HG03108 (cell line): ENCODE measurements around the gene PC.
"Not testable (repeated sequence)": the region's sequence is repeated elsewhere in the genome, so short reads cannot be mapped to it uniquely, and the experiment has no call there.

Experiments used
- ATAC-seq: cut with Tn5 transposase; IDR thresholded peaks from one replicate; pipeline ENCODE4 v1.9.1; 2021; ENCODE audit warnings: moderate library complexity; ENCODE audit not compliant: unreplicated experiment

The PC gene

DNA sequence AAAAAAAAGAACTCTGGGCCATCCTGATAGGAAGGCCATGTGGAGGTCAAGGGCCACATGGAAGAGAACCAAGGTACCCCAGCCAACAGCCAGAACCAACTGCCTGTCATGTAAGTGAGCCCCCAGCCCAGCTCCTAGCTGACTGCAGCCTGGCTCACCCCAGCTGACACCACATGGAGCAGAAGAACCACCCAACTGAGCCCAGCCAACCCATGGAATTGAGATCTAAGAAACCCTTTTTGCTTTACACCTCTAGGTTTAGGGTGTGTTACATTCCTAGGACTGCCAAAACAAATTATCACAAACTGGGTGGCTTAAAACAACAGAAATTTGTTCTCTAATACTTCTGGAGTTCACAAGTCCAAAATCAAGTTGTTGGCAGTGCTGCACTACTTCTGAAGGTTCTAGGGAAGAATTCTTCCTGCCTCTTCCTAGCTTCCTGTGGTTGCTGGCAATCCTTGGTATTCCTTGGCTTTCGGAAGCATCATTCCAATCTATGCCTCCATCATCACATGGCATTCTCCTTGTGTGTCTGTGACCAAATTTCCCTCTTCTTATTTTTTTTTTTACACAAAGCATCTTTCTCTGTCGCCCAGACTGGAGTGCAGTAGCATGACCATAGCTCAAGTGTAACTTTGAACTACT, 21.3 kb upstream of the PC start:
- ATAC-seq, result no peak

DNA sequence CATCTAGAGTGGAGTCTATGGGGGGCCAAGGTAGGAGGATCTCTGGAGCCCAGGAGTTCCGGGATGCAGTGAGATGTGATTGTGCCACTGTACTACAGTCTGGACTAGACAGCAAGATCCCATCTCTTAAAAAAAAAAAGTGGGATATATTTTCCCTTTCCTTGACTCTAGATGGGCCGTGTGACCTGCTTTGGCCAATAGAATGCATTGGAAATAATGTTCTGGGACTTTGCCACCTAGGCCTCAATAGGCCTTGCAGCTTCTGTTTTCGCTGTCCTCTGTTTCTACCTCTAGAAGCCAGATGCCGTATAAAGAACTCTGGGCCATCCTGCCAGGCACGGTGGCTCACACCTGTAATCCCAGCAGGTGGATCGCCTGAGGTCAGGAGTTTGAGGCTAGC, 20.5 kb upstream of the PC start:
- ATAC-seq, result no peak

DNA sequence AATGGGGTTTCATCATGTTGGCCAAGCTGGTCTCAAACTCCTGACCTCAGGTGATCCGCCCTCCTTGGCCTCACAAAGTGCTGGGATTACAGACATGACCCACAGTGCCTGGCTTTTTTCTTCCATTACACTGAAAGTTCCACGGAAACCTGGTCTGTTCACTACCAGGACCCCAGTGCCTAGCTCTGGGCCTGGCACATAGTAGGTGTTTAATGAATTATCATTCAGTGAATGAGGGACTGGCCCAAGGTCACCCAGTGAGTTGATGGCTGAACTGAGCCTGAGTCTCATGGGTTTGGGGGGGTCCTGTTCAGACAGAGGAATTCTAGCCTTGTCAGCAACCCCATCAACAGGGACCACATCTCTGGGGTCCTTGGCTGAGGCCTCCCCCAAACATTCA, 20.0 kb upstream of the PC start:
- no peak for ATAC-seq

DNA sequence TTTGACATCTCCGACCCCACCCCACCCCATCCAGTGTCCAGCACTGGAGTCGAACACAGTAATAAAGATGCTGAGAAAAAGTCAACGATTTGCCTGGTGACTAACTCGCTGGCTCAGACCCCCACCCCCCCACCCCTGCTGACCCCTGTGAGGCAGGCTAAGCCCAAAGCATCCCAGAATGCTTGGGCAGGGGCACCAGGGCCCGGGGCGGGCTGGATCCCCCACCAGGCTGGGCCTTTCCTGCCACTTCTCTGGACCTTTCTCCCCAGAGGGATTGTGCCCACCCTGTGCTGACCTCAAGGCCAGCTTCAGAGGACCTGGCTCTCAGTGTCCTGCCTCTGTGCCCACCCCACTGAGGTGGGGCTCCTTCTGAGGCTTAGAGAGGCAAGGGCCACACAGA, 18.7 kb upstream of the PC start:
- no peak for ATAC-seq

DNA sequence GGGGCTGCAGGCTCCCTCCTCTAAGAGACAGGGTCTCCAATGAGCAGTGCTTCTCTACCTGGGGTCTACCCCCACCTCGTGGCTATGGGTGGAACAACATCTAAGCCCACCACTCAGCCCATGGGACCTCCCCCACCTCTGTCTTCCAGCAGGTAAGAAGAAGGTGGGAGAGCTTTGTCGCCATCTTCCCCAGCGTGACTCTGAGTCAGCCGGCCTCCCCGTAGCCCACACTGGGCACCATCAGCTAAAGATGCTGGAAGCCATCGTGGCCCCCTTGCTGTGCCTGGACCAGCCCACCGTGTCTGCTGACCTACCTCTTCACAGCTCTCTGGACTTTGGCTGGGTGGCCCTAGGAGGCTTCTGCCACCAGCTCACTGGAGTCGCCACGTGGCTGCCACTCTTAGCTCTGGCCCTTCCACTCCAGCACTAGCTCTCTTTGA, 17.9 kb upstream of the PC start:
- no peak for ATAC-seq

DNA sequence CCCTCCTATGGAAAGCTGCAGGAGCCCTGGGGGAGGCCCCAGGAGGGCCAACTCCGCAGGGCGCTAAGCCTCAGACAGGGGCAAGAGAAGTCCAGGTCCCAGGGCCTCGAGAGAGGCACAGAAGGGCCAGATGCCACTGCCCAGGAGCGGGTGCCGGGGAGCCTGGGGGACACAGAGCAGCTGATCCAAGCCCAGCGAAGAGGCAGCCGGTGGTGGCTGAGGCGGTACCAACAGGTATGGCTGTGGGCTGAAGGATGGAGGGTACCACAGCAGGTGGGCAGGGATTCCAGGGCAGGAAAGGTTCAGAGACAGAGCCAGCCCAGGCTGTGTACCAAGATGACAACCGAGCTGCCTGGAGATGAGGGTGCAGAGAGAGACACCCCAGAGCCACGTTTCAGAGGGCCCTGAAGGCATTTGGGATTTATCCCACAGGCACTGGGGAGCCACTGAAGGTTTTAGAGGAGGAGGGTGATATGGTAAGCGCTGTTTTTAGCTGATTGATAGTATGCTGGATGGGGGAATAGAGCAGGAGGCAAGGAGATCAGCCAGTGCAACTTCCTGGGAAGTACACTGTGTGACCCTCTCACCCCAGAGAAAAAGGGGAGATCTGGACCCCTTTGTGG, 17.3 kb upstream of the PC start:
- ATAC-seq, result no peak

DNA sequence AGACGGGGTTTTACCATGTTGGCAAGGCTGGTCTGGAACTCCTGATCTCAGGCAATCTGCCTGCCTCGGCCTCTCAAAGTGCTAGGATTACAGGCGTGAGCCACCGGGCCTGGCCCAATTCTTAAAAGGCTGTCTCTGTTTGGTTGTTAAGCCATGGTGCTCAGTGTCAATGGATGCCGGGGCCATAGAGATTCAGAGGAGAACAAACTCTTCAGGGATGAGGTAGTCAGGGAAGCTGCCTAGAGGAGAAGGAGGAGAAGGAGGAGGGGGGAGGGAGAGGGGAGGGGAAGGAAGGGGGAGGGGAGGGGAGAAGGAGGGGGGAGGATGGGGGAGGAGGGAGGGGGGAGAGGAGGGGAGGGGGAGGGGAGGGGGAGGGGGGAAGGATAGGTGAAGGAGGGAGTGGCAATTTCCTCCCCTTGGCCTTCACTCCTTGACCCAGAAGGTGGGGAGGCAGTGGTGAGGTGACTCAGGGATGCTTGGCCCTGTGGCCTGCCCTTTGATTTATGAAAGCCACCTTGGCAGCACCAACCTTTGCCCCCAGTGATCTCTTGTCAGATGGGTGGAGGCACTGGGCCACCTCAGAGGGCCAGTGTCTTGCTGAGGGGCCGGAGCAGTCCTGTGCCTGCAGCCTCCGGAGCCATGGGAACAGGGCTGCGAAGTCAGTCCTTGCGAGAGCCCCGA, 16.7 kb upstream of the PC start, which contains the start of gene C11orf86:
Gene C11orf86 (plus strand): TSS at position 581 of the 681 bp plus-strand sequence. CDS start 59 bp downstream, at position 640.
- no peak for ATAC-seq

DNA sequence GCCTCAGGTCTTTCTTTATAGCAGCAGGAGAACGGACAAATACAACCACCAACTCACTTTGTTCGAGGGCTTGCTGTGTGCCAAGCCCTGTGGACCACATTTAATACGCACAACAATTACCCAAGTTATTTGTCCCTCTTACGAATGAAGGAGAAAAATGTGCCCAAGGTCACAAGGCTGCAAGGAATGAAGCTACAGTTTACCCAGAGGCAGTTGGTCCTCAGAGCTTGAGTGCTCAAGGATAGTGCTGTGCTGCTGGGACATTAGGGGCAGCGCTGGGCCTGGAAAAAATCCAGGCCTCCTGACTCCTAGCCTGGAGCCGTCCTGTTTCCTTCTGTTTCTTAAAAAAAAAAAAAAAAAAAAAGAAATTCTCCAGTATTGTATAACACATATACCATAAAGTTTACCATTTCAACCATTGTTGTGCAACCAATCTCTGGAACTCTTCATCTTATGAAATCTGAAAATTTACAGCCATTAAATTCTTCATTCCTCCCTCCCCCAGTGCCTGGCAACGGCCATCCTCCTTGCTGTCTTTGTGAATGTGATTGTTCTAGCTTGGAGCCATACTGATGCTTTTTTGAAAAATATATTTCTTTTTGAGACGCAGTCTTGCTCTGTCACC, 15.9 kb upstream of the PC start:
- no peak for ATAC-seq

DNA sequence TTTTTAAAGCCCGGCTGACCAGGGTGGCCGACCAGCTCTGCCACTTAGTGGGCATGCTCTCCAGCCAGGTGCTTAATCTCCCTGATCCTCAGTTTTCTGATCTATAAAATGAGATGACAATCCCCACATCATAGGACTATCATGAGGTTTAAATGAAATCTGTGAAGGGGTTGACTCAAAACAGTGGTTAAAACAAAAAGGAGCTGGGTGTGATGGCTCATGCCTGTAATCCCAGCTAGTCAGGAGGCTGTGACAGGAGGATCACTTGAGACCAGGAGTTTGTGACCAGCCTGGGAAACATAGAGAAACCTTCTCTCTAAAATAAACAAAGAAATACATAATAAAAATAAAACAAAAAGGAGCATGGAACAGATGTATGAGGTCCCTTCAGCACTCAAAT, 13.3 kb upstream of the PC start:
- no peak for ATAC-seq

DNA sequence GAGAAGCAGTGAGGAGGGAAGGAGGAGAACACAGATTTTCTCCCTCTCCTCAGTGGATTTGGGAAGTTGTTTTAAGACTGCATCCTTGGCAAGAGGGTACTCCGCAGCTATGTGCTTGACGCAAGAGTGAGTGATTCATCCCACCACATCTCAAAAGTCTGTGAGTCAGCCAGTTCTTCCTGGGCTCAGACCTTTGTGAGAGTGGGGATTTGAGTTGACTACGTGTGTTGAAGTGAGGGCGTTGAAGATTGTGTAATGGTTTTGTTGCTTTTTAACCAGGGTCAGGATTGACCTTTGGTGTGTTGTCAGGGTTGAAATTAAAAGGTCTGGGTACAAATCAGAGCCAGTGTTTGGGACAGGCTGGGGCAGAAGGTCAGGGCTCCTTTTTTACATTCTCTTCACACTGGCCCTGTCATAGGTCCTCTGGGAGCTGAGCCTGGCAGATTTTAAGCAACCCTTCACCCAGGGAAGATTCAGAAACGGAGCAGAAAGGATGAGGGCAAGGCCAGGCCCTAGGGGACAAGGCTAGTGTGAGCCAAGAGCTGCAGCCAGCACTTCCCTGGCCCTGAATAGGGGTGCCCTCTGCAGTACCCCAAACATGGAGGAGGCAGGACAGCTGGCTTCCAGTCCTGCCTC, 12.7 kb upstream of the PC start:
- no peak for ATAC-seq

DNA sequence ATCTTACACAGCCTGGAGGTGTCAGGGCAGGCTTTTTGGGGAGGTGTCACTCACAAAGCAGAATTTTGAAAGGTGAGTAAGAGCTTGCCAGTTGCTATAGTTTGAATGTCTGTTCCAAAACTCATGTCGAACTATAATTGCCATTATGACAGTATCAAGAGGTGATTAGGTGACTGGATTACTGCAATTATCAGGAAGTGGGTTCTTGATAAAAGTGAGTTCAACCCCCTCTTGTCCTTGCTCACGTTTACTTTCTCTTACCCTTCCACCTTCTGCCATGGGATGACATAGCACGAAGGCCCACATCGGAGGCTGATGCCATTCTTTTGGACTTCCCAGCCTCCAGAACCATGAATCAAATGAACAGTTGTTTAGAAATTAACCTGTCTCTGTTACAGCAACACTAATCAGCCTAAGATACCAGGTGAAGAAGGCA, 12.2 kb upstream of the PC start:
- no peak for ATAC-seq

DNA sequence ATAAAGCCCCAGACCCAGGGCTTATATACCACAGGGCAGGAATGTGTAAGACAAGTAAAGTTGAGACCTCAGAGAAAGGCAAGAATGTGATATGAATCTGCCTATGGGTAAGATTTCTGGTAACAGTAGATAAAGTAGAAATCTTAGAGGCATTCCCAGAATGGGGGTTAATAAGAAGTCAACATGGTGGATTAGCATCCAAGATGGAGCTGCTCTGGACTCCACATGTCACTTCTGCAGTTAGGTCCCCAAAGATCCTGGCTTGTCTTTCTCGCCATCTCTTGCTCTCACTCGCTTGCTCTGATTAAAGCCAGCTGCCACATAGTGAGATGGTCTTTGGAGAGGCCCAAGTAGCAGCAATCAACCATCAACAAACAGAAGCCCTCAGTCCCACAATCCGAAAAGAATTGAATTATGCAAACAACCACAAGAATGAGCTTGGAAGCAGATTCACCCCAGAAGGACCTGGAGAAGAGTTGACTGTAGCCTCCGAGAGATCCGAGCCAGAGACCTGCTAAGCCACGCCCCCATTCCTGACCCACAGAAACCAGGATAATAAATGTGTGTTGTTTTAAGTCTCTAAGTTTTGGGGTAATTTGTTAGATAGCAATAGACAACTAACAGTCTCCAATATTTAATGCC, 11.5 kb upstream of the PC start:
- no peak for ATAC-seq

DNA sequence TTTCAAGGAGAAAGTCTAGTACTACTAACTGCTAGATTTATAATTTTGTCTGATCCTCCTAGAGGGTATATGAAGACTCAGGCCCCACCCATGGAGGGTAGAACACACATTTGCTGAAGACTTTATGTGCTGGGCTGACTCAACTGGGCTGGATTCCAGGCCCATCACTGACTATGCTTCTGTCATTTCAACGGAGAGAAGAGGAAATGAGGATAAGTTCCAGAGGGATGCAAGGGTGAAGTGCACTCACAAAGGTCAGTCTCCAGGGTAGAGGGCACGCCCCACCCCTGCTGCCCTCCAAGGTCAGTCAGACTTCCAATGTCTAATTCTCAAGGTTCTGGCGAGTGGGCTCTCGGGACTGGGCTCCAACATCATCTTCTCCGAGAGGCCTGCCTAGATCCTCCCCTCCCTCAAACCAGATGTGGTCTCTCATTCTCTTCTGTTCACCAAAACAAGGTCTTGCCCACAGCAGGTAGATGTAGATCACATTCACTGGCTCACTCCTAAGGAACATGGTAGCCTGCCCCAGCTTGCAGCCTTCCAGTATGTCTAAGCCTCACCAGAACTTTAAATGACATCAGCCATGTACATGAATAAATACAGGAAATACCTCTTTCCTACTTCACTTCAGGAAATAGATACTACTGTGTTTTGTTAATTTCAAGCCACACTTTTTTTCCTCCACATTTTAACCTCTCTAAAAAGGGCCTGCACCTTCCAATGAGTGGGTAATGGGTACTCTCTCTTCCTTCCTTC, 9.7 kb upstream of the PC start:
- ATAC-seq, result no peak

DNA sequence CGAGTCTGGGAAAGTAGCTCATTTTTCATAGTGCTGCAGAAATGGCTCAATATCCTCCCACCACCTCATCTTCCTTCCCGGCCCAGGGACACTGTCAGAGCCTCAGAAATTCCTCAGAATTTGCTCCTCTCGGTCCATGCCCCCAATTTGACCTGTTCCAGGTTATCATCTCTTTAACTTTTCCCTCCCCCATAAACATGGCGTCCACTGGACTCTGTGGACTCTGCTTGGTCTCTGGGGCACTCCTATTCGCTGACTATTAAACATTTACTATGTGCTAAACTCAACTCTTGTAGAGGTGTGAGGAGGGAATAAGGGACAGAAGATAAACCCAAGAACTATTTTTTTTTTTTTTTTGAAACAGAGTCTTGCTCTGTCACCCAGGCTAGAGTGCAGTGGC, 8.2 kb upstream of the PC start:
- no peak for ATAC-seq

DNA sequence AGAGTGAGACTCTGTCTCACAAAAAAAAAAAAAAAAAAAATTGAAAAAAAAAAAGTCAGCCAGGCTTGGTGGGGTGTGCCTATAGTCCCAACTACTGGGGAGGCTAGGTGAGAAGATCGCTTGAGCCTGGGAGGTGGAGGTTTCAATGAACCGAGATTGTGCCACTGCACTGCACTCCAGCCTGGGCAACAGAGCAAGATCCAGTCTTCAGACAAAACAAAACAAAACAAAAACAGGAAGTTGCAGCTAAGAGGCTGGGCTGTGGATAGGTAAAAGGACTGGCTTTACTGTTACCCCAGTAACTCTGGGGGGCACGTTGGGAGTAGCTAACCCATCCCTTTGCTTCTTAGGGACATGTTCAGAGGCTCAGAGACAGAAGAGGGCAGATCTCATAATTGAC, 6.3 kb upstream of the PC start:
- no peak for ATAC-seq

DNA sequence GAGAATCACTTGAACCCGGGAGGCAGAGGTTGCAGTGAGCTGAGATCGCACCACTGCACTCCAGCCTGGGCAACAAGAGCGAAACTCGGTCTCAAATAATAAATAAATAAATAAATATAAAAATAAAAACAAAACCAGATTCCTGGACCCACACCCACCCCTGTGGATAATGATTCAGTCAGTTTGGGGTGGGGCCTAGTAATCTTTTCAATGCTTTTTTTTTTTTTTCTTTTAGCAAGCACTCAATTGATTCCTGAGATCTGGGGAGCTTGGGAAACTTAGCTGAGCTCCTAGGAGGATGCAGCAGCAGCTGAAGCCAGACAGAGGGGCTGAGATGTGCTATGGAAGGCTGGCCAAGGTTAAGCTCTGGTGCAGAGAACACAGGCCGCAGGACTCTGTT, 4.6 kb upstream of the PC start:
- no peak for ATAC-seq

DNA sequence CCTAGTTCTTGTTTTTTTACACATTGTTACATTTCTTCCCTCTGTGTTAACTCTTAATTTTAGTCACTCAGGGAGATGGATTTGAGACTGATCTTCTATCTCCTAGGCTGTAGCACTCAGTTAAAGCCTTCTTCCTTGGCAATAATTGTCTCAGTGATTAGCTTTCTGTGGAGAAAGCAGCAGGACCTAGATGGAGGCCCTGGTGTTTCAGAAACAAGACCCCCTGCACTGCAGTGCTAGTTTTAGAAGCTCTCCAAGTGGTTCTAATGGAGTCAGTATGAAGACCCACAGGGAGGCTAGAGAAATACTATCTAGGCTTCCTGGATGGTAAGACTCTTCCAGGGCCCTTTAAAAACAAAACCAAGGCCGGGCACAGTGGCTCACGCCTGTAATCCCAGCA, 4.1 kb upstream of the PC start:
- ATAC-seq, result no peak

DNA sequence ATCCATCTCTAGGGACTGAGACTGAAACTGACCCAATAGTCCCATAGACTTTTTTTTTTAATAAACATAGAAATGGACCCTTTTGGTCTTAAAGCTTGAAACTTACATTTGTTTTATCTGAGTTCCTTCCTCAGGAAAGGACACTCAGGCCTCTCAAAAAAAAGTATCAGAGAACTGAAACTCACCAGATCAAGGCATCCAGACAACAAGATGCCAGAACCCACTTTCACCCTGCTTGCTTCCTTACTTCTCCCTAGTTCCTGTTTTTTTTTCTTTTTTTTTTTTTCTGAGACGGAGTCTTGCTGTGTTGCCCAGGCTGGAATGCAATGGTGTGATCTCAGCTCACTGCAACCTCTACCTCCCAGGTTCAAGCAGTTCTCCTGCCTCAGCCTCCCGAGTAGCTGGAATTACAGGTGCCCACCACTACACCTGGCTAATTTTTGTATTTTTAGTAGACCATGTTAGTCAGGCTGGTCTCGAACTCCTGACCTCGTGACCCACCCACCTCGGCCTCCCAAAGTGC, 3.6 kb upstream of the PC start:
- ATAC-seq, result not testable (repeated sequence)

DNA sequence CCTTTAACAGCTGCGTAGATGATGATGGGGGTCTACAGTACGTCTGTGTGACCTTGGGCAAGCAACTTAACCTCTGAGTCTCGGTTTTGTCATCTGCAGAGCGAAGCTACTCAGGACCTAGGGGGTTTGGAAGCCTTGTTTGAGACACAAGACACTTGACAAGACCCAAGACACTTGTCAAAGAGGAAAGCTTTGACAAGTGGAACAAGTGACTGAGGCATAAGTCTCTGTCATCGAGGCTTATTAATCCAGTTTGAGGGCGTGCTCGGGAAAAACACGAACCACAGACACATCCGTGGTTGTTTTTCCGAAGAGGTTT, 732 bp upstream of the PC start:
- no peak for ATAC-seq

DNA sequence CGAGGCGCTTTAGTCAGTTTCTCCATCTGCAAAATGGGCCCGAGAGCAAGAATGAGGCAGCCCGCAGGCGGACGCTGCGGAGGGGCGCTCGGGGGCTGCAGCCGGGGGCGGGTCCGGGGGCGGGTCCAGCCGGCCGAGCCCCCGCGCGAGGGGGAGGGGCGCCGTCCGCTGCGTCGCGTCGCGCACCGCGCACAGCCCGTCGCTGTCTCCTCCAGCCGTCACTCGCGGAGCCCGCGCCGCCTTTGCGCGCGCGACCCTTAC, 282 bp downstream of the PC start:
- no peak for ATAC-seq
